ENCODE data around the gene ATP10B.

GRCh38 chr5:160524827-160525226 is 327.2 kb downstream of the ATP10B start:
- TF ChIP-seq CTCF (IDR thresholded peaks at IDR 0.05) (no peak), POLR2AphosphoS5 (IDR thresholded peaks at IDR 0.05; ENCODE audit: low read depth, low read length) (no peak), SIN3A (IDR thresholded peaks at IDR 0.05; ENCODE audit: borderline replicate concordance, insufficient read depth, low read depth, low read length) (no peak)
- TF ChIP-seq, protein P1, sequence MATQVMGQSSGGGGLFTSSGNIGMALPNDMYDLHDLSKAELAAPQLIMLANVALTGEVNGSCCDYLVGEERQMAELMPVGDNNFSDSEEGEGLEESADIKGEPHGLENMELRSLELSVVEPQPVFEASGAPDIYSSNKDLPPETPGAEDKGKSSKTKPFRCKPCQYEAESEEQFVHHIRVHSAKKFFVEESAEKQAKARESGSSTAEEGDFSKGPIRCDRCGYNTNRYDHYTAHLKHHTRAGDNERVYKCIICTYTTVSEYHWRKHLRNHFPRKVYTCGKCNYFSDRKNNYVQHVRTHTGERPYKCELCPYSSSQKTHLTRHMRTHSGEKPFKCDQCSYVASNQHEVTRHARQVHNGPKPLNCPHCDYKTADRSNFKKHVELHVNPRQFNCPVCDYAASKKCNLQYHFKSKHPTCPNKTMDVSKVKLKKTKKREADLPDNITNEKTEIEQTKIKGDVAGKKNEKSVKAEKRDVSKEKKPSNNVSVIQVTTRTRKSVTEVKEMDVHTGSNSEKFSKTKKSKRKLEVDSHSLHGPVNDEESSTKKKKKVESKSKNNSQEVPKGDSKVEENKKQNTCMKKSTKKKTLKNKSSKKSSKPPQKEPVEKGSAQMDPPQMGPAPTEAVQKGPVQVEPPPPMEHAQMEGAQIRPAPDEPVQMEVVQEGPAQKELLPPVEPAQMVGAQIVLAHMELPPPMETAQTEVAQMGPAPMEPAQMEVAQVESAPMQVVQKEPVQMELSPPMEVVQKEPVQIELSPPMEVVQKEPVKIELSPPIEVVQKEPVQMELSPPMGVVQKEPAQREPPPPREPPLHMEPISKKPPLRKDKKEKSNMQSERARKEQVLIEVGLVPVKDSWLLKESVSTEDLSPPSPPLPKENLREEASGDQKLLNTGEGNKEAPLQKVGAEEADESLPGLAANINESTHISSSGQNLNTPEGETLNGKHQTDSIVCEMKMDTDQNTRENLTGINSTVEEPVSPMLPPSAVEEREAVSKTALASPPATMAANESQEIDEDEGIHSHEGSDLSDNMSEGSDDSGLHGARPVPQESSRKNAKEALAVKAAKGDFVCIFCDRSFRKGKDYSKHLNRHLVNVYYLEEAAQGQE (IDR thresholded peaks at IDR 0.05; ENCODE audit: insufficient read depth in 1 of 2, low read depth in 2 of 2, low read length in 1 of 2), result no peak
